ENCODE data around the gene MCM7. TPM values are rescaled to one million over a fixed set of nuclear protein-coding genes. Genes with fewer than 3 reads are reported as not detected.

Gene MCM7
- total RNA-seq, 1 experiment from 2014 or later: 387 TPM

DNA sequence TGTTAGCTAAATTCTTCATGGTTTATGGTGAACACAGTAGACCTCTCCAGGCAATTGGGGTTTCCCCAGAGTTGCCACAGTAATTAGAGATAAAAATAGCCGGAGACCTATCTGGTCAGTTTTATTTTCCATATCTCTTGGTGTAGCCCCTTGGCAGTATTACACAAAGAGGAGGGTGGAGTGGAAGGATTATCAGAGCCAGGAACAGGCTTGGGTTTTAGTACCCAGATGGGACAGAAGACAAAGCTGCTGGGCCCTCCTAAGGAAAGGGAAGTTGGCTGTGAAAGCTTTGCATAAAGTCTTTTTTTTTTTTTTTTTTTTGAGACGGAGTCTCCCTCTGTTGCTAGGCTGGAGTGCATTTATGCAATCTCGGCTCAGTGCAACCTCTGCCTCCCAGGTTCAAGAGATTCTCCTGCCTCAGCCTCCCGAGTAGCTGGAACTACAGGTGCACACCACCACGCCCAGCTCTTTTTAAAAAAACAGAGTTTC, 41.9 kb downstream of the MCM7 start (continued):
- TF ChIP-seq, protein P1, sequence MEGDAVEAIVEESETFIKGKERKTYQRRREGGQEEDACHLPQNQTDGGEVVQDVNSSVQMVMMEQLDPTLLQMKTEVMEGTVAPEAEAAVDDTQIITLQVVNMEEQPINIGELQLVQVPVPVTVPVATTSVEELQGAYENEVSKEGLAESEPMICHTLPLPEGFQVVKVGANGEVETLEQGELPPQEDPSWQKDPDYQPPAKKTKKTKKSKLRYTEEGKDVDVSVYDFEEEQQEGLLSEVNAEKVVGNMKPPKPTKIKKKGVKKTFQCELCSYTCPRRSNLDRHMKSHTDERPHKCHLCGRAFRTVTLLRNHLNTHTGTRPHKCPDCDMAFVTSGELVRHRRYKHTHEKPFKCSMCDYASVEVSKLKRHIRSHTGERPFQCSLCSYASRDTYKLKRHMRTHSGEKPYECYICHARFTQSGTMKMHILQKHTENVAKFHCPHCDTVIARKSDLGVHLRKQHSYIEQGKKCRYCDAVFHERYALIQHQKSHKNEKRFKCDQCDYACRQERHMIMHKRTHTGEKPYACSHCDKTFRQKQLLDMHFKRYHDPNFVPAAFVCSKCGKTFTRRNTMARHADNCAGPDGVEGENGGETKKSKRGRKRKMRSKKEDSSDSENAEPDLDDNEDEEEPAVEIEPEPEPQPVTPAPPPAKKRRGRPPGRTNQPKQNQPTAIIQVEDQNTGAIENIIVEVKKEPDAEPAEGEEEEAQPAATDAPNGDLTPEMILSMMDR (IDR thresholded peaks at IDR 0.05 in 2 of 3, conservative IDR thresholded peaks at IDR 0.05 in 1 of 3; ENCODE audit: borderline replicate concordance in 1 of 3, insufficient read depth in 1 of 3, low read depth in 2 of 3, low read length in 2 of 3): no peak
- TF ChIP-seq ELF1 (IDR thresholded peaks at IDR 0.05; ENCODE audit: borderline replicate concordance, low read depth): no peak

DNA sequence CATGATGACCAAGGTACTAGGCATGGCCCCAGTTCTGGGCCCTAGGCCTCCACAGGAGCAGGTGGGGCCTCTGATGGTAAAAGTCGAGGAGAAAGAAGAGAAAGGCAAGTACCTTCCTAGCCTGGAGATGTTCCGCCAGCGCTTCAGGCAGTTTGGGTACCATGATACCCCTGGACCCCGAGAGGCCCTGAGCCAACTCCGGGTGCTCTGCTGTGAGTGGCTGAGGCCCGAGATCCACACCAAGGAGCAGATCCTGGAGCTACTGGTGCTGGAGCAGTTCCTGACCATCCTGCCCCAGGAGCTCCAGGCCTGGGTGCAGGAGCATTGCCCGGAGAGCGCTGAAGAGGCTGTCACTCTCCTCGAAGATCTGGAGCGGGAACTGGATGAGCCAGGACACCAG, 44.2 kb downstream of the MCM7 start:
- Histone ChIP-seq H3K4me1 (ENCODE audit: control insufficient read depth in 1 of 2, insufficient read depth in 2 of 2, low read length in 2 of 2) (no peaks in the 10 kb centered on the region), H3K4me2 (ENCODE audit: low read length) (no peak overlapping the region), H3K27ac (ENCODE audit: low read depth, low read length) (no peak overlapping the region), H3K9me2 (ENCODE audit: insufficient read depth) (no peaks in the 10 kb centered on the region), H3K4me3 (replicated peaks in 1 of 2; ENCODE audit: low read depth in 1 of 2, low read length in 2 of 2) (no peak overlapping the region), H3K9me3 (ENCODE audit: control insufficient read depth in 1 of 2, insufficient read depth in 1 of 2, low read depth in 1 of 2, low read length in 2 of 2) (no peaks in the 10 kb centered on the region), H3K79me2 (ENCODE audit: insufficient read depth, low read length) (no peaks in the 10 kb centered on the region), H2AFZ (ENCODE audit: low read depth, low read length, poor library complexity, severe bottlenecking) (no peak overlapping the region), H3K36me3 (ENCODE audit: control insufficient read depth in 1 of 2, insufficient read depth in 2 of 2, low read length in 2 of 2) (peaks cover 11 to 21% of the 10 kb centered on the region in 2 experiments; a peak in 3 of 4 replicates), H3K27me3 (ENCODE audit: insufficient read depth, low read length) (no peaks in the 10 kb centered on the region), H4K20me1 (ENCODE audit: insufficient read depth) (no peaks in the 10 kb centered on the region), H3K9ac (ENCODE audit: low read length) (no peak overlapping the region)
- ChIA-PET RAD21 (ENCODE audit: low non-redundant PET in 1 of 2, low total read pairs in 2 of 2, uncharacterized antibody in 2 of 2, unreplicated experiment in 2 of 2) (no interaction called here), CTCF (no interaction called here), POLR2A (no interaction called here)
- DNase-seq (ENCODE audit: low read depth, low spot score) (no peak), ATAC-seq (no peak)
- intact Hi-C loops (cut with micrococcal nuclease): no loop called here
- BruUV-seq (replicated peaks): TSS peak; percentile 11
- TF ChIP-seq, protein P2, sequence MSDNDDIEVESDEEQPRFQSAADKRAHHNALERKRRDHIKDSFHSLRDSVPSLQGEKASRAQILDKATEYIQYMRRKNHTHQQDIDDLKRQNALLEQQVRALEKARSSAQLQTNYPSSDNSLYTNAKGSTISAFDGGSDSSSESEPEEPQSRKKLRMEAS (IDR thresholded peaks at IDR 0.05): no peak
- TF ChIP-seq SIN3A (IDR thresholded peaks at IDR 0.05; ENCODE audit: low read depth) (no peak), CEBPB (IDR thresholded peaks at IDR 0.05; ENCODE audit: low read depth) (no peak), SP1 (IDR thresholded peaks at IDR 0.05; ENCODE audit: low read depth) (no peak), EGR1 (IDR thresholded peaks at IDR 0.05; ENCODE audit: low read depth) (no peak), EZH2 (IDR thresholded peaks at IDR 0.05) (no peak), ATF3 (IDR thresholded peaks at IDR 0.05) (no peak), ZFX (IDR thresholded peaks at IDR 0.05) (no peak), FOSL1 (IDR thresholded peaks at IDR 0.05; ENCODE audit: low read depth) (no peak)

Measured in HCT116 (cell line).